Activated CD4-positive, alpha-beta T cell treated with anti-CD3 and anti-CD28 coated beads, Interleukin-2, amount 50 U/mL, for 16 hours (primary cell): Measurements from ENCODE around the gene KCP.

ENCODE experiments used
- DNase-seq: peaks from one replicate; pipeline ENCODE4 v3.0.0-alpha.2; 2020

The KCP gene

DNA sequence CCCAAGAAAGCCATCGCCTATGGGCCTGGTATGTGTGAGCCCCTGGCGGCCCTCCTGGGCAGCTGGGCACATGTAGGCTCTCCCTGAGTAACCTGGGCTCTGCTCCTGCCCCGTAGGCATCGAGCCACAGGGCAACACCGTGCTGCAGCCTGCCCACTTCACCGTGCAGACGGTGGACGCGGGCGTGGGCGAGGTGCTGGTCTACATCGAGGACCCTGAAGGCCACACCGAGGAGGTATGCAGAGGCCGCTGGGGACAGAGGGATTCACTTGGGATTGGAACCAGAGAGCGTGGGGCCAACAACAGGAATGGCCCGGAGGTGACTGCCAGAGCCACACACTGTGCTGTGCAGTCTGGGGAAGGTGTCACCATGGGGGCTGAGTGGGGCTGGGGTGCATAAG is 73.0 kb downstream of the KCP start:
- DNase-seq = no peak

DNA sequence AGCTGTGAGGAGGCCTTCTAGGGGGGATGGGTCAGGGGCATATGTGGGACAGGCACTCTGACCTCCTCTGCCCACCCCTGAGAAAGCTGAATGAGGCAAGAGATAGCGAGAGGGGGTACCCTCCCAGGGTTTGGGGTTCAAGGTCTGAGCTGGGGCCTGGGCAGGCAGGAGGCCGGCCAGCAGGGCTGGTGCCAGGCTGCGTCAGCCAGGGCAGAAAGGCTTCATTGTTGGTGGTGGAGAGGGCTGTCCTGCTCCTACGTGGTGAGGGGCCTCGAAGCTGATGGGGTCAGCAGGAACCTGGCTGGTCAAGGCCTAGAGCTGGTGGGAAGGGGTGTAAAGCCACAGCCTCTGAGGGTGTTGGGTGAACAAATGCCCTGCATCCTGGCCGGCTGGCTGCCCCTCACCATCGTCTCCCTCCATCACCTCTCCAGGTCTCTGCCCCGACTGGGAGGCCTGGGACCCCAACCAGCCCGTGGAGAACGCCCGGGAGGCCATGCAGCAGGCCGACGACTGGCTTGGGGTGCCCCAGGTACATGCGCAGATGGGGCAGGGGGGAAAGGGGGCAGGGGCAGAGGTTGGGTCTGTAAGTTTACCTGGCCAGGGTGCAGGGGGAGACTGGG is 73.7 kb downstream of the KCP start:
- no peak for DNase-seq

DNA sequence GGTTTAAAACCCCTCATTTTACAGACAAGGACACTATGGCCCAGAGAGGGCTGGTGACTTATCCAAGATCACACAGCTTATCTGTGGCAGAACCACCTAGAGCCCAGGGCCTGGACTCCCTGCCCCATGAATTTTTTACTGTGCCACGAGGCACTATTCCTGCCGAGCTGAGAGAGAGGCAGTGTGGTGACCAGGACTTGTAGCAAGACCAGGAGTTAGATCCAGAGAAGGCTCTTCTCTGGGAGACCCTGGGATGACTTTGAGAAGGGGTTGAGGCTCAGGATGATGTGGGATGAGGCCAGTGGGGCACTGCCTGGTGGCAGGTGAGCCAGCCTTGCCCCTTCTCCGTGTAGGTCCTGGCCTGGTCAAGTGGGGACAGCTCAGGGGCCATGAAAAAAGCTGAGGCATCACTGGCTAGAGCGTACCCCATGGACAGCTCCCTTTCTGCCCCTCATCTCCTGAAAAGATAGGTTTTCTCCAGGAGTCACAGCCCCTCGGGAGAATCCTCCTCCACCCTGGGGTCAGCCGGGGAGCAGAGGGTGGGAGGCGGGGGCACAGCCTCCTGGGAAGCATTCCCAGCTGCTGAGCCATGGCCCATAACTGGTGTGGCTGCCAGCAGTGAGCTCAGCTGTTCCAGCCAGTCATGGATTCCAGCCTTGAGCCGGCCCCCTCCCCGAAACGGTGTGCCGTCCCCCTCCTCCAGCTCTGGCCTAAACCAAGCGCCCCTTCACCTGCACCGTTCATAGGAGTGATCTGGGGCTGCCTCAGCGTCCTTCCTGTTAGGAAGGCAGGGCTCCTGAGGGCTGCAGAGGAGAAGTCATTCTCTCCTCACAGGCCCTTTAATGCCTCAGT is 74.5 kb downstream of the KCP start:
- no peak for DNase-seq

DNA sequence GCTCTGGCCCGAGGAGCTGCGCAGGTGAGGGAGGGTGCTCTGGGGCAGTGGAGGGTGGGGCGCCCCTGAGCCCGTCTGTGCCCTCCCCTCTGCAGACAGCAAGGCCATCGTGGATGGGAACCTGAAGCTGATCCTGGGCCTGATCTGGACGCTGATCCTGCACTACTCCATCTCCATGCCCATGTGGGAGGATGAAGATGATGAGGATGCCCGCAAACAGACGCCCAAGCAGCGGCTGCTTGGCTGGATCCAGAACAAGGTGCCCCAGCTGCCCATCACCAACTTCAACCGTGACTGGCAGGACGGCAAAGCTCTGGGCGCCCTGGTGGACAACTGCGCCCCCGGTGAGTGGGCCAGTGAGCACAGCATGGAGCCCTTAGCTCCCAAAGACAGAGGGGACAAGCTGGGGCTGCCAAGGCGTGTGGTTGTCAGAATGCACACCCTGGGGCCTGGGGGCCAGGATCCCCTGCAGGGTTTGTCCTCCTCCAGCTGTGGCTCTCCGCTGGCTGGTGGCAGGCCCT is 75.2 kb downstream of the KCP start:
- DNase-seq = no peak

DNA sequence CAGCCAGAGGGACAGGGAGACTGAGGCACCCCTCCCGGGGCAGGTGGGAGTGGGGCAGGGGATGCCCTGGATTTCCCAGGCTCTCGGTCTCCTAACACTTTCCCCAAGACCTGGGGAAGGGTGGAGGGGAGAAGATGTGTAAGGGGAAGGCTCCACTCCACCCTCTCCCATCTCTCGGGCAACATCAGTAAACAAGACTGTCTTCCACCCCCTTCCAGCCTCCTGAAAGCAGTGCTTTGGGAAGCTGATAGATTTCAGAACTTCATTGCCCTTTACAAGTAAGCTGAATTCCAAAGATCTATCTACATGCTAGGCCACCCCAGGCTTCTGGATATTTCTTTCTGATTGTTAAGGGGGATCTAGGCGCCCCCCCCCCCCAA is 76.6 kb downstream of the KCP start:
- DNase-seq = no peak

DNA sequence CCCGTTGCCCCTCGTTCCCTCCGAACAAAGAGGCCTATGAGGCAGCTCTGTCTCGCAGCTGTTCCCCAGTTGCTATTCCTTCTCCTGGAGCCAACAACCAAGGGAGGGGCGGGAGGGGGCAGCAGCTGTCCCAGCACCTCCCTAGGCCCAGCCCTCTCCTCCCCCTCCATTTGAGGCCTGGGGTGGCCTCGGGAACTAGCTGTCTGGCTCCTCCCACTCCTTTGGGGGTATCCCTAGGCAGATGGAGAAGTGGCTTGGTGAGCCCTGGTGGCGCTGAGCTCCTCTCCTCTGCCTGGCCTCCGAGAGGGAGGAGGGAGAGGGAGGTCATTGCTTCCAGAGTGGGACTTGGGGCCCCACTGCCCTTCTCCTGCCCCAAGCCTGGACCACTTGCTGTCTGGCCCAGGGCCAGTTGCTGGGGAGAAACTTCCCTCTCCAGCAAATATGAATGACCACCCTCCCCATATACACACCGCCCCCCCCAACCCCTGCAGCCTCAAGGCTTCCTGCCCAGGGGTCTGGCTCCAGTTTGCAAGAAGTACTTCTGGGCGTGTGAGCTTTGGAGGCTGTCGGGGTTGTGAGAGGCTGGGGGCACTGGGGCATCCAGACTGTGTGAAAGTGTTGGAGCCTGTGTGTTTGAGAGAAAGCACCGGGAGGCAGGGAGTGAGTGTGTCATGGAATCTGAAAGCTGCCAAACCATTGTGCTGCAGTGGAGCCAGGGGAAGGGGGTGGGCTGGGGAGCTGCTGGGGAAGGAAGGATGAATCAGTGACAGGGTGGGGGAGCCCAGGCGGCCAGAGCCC is 77.2 kb downstream of the KCP start:
- no peak for DNase-seq

DNA sequence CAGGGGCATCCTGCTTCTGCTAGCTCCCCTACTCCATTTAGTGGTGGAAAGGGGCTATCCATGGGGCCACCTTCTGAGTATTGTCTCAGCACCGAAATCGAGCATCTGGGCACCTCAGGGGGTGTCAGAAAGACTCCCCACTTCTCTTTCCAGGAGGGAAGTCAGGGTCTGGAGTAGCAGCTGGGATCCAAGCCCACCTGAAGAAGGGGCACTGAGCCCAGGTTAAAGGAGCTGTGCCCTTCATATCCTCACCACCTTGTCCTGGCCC is 77.7 kb downstream of the KCP start:
- no peak for DNase-seq

DNA sequence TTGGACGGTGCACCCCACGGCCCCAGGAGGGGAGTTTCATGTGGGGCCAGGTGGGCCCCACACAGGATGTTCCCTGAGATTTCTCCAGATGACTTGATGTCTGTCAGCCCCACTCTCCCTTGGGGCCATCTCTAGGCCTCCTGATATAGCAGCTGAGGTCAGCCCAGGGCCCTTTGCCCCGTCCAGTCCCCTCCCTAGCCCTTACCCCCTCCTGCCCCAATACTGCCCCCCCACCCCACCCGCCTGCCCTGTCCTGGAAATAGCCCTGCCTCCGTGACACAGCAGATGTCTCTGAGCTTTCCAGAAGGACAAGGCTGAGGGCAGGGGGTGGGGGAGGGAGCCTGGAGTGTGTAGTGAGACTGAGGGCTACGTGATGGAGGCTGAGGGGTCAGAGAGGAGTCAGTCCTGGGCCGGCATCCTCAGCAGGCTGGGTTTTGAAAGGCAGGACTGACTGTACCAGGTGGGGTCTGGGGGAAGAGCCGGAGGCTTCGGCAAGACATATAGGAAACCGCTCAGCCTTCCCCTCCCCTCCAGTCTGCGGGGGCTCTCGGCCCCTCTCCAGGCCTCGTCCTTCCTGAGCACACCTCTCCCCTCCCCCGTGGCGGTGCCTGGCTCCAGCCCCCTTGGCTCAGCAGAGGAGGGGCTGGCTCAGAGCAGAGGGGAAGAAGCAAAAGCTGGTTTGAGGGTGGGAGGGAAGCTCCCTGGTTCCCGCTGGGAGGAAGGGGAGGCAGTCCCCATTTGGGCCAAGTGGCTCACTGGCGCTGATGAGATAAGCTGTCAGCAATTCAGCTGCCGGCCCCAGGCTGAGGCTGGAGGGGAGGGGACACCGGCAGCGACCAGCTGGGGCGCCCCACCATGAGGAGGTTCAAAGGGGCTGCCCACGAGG is 78.3 kb downstream of the KCP start:
- DNase-seq = no peak

DNA sequence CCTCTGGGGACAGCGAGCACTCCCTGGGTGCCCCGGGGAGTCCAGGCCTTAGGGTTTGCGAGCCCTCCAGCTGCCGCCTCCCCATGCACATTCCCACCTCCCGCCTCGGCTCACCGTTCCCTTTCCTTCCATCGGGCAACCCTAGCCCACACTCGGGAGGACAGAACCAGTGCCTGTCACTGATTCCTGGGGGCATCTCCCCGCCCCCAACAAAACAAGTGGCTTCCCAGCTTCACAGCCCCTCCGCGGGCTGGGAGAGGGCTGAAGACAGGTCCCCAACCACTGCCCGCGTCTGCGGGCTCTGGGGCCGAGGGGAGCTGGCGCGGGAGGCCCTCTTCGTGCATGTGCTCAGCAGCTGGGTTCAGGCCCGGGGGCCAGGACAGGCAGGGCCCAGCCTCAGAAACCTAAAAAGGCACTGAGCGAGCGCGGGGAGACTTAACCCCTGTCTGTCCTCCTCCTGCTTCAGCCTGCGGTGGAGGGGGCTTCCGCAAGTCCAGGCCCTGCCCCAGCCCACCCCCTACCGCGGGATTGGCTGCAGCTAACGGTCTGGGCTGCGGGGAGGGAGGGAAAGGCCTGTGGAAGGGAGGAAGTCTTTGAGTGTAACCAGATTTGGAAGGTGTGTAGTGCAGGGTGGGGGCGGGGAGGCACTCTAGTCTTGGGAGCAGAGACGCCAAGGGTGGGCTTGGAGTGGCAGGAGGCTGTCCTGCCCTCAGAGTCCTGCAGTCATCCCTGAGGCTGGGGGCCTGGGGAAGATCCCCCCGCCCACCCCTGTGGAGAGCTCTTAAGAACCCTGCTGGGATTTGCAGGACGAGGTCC is 79.1 kb downstream of the KCP start:
- no peak for DNase-seq

DNA sequence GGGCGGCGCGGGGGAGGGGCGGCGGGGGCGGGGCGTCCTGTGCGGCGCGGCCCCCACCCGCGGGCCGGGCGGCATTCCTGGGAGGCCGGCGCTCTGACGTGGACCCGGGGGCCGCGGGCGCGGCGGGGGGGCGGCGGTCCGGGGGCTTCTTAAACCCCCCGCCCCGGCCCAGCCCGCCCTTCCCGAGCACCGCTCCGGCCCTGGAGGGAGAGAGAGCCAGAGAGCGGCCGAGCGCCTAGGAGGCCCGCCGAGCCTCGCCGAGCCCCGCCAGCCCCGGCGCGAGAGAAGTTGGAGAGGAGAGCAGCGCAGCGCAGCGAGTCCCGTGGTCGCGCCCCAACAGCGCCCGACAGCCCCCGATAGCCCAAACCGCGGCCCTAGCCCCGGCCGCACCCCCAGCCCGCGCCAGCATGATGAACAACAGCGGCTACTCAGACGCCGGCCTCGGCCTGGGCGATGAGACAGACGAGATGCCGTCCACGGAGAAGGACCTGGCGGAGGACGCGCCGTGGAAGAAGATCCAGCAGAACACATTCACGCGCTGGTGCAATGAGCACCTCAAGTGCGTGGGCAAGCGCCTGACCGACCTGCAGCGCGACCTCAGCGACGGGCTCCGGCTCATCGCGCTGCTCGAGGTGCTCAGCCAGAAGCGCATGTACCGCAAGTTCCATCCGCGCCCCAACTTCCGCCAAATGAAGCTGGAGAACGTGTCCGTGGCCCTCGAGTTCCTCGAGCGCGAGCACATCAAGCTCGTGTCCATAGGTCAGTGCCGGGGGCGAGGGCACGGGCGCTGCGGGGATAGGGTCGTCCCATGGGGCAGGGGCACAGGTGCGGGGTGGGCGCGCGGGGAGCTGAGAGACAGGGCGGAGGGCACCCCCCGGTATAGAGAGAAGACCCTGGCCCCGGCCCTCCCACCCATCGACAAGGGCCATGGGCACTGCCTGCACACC is 80.0 kb downstream of the KCP start, which contains the start of gene FLNC:
FLNC (plus strand) TSS at position 176 of the 947 bp plus-strand sequence; CDS start at position 408, 232 bp downstream.
- peak; percentile 14 for DNase-seq

DNA sequence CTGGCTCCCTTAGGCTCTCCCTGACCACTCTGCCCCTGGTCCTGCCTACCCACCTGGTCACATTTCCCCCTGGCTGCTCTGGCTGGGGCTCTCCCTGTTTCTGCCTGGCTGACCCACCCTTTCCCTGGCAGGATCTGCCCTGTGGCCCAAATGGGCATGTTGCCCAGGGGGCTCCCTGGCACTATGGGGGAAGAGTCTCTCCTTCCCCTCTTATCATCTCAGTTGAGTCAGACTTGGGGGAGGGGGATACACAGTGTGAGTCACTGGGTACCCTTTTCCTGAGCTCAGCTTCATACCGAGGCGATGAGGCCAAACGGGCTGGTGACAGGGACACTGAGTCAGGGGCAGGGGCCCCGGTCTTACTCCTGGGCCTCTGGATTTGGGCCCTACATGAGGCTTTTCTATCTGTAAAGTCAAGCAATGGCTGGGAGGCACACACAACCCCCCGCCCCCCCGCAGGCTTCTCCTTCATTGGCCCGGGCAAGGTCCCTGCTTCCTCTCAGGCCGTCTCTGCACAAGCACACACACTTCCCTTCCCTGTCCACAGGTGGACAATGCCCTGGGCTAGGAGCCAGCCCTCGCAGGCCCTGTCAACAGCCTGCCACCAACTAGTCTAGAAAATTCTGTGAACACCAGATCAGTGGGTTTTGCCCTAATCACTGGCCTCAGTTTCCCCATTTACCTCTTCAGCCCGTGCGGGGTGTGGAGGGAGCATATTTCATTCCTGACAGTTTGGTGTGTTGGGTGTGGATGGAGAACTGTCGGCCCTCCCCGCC is 80.9 kb downstream of the KCP start:
- DNase-seq = no peak

DNA sequence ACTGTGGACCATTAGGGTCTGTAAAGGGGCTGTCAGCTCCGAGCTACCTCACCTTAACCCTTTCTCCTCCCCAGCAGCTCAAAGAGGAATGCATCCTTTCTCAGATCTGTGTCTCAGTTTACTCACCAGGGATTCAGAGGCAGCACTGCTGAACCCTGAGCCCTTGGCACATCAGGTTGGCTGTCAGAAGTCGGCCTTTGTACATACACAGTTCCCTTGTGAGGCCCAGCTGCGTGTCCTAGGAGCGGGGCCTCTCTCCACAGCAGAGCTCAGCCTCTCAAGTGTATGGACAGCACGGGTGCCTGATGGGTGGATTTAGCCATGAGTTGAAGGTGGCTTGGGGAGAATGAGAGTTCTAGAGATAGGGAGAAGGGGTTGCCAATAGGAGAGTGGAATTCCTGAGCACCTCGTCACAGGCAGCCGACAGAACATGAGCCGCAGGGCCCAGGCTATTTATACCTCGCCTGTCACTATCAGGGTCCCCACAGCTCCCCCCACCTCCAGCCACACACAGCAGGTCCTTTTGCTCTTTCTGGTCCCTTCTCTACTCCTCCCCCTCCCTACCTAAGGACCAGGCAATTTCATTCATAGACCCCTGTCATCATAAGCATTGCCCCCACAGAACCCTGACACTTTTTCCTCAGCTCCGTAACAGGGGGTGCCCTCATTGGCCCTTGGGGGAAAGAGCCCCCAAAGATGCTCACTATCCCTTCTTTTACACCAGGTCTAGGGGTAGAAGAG is 82.4 kb downstream of the KCP start:
- no peak for DNase-seq

DNA sequence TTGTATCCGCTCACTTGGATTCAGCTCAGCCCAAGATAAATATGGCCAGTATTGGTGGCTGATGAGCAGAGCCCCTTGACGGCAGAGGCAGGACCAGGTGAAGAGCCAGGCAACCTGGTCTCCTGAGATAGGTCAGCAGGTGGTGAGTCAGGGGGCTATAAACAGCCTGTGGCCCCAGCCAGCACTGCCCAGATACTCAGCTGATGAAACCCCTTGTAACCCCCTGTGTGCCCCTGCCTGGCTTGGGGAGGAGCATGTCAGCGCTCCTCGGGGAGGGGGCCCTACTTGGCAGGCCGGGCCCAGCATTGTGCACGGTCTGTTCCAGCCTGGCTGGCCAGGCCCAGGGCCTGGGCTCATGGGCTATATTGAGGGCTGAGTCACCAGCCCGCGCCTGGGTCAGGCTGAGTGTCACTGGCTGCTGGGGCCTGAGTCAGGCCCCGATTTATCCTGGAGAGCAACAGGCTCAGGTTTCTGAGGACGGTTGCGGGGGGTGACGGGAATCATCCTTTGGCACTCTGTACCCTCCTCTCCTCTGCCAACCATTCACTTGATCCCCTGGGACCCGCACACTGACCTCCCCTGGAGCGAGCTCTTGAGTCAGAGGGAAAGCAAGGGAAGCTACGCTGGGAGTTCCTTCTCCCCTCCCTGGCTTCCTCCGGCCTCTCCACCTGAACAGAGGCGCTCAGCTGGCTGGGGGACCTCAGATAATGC is 83.1 kb downstream of the KCP start:
- no peak for DNase-seq

DNA sequence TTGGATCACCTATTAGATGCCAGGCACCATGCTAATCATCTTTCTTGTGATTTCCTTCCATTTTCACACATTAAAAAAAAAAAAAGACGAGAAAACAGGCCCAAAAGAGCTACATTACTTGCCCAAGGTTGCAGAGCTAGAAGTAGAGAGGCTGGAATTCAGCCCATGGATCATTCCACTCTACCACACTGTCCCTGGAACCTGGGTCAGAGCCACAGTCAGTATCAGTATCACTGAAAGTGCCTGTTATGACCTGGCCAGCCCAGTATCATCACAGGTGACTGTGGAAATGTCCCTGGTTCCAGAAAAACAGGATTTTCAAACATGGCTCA is 83.6 kb downstream of the KCP start:
- no peak for DNase-seq
